Measurements from ENCODE around the gene COQ8B.
"Not testable (repeated sequence)": the region's sequence is repeated elsewhere in the genome, so short reads cannot be mapped to it uniquely, and the experiment has no call there.

The COQ8B gene

DNA sequence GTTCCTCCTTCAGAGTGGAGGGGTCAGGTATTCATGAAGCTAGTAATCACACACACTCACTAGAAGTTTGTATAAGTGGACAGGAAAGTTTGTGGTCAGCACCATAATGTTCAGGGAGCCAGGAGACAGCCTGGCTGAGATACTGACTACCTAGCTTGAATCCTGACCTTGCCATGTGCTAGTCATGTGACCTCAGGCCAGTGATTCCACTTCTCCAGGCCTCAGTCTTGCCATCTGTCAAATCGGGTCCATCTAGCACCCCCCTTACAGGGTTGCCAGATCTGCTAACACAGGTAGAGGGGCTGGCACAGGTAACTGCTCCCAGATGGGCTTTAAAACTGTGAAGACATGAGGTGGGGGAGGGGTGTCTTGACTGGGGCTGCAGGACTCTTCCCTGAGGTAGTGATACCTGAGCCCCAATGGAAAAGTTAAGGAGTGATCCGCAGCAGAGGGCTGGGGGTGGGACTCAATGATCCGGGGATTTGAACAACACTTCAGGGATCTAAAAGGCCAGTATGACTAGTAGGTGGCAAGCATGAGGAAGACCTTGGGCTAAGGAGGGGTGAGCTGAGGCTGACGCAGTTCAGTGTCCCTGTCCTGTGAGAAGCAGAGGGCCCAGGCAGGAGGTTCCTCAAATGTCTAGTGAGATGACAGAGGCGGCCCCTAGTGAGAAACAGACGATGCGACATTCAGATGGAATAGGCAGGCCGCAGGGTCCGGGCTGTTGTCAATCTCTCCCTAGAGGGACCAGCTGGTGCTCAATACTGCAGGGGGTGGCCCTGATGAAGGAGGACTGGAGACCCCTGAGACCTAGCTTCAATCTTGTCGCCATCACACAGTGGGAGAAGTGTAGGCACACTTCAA lies 25.1 kb upstream of the COQ8B start:
- DNase-seq: no peak

DNA sequence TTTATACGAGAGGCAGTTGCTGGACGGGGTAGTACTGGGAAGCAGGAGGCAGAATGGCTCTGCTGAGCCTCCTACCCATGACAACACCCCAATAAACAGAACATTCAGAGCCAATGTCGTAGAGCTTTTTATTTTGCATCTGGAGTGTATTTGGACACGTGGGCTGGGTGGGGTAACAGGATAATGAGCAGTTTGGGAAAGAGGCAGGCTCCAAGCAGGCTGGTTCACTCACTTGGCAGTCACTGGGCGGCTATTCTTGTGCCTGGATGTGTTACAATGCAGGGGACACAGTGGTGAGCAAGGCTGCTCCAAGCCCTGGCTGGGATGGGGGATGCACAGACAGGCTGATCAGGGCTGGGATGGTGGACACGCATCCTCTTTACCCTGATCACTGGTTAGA lies 24.1 kb upstream of the COQ8B start:
- no peak for DNase-seq

DNA sequence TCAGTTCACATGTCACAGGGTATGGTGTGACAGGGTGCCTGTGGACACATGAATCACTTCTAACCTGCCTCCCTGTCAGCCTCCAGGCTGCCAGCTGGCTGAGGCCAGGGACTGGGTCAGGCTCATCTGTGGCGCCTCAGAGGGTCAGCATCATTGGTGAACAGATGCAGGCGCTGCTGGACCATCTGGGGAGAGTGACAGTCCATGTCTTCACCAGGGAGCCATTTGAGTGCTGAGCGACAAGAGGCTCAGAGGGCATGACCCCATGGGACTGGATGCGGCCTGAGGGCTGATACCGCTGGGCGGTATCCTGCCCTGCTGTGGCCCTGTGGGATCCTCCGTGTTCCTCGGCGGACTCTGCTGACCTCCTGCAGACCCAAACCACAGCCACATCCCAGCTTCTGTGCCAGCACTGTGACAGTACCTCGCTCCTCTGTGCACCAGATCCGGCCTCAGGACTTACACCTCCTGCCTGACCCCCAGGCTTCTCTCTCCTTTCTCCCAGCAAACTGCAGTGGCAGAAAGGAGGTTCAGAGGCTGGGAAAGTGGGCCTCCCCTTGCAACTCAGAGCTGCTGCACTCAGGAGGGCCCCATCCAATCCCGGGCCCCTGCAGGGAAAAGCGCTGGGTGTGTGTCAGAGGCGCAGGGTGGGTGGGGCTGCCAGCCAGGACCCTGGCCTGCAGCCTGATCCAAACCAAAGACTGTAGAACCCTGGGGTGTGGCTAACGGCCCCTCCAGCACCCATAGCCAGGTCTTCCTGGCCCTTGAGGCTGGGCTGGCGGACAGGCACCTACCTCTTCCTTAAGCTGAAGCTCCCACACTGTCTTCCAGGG lies 23.4 kb upstream of the COQ8B start:
- no peak for DNase-seq

DNA sequence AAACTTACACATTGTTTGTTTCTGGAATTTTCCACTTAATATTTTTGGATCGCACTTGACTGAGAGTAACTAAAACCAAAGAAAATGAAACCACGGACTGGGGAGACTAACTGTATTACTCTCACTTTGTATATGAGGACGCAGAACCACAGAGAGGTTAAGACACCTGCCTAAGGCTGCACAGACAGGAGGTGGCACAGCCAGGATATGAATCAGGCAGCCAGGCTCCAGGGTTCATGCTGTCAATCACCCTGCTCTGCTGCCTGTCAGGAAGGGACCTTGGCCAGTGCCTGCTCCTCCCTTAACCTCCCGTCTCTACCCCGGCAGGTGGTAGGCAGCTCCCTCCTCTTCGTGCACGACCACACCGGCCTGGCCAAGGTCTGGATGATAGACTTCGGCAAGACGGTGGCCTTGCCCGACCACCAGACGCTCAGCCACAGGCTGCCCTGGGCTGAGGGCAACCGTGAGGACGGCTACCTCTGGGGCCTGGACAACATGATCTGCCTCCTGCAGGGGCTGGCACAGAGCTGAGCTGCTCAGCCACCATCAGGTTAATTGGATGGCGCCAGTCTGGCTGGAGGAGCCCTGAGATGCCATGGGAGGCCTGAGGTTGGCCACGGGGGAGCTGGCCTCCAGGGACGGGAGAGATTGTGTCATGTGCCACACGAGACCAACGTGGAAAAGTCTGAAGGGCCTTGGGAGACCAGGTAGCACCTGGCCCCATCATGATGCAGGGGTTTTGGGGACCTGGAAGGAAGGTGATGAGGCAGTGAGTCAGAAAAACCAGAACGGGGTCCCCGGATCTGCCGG lies 22.5 kb upstream of the COQ8B start:
- DNase-seq: no peak

DNA sequence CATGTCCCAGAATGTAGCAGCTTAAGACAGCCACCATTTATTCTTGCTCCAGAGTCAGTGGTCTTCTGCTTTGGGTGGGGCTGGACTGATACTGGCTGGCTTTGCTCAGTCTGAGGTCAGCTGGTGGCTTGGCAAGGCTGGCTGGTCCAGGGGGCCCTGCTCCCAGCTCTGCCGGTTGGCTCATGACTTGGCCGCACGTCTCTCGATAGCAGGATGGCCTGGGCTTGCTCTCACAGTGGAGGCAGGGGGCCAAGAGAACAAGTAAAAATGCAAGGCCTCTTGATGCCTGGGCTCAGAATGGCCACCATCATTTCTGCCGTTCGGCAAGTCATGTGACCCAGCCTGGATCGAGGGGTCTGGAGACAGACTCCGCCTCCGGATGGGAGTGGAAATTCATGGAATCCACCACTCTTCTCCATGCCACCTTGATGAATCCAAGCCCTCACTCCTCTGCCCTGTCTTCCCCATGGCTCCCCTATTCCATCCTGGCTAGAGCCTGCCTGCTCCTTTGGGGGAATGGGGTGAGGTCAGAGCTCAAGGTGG lies 20.5 kb upstream of the COQ8B start:
- no peak for DNase-seq

DNA sequence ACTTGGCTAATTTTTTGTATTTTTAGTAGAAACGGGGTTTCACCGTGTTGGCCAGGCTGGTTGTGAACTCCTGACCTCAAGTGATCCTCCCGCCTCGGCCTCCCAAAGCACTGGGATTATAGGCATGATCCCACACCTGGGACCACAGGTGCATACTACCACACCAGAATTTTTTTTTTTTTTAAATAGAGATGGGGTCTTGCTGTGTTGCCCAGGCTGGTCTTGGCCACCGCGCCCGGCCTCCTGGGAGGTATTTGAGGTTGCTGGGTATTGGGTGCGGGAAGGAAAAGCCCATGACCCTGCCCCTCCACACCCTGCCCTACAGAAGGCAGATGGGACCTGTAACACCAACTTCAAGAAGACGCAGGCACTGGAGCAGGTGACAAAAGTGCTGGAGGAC lies 20.0 kb upstream of the COQ8B start:
- no peak for DNase-seq

DNA sequence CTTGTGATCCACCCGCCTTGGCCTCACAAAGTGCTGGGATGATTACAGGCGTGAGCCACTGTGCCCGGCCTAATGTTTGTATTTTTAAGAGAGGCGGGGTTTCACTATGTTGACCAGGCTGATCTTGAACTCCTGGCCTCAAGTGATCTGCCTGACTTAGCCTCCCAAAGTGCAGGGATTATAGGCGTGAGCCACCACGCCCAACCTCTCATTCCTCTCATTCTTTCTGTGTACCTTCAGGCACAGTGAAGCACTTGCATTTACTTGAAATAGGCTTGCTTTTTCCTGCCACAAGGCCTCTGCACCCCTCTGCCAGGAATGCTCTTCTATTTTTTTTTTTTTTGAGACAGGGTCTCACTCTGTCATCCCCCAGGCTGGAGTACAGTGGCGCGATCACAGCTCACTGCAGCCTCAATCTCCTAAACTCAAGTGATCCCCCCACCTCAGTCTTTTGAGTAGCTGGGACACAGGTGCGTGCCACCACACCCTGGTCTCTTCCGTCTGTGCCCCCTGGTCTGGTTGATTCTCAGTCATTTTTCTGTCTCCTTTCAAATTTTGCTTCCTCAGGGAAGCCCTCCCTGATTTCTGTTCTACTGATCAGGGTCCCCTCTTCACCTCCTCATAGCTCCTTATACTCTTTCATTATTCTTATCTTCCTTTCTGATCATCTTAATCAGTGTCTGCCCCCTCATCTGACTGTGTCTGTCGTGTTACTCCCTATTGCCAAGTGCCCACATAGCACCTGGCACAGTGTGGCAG lies 18.5 kb upstream of the COQ8B start:
- DNase-seq: no peak

DNA sequence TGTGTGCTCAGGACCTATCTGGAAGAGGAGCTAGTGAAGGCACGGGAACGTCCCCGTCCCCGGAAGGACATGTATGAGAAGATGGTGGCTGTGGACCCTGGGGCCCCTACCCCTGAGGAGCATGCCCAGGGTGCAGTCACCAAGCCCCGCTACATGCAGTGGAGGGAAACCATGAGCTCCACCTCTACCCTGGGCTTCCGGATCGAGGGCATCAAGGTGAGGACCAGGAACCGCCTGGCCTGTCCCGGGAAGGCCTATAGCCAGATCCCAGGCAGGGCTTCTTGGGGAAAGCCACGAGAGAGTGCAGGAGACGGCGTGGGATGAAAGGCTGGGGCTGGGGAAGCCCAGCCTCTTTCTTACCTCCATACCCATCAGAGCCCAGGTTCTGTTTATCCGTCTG lies 16.5 kb upstream of the COQ8B start:
- DNase-seq: no peak

DNA sequence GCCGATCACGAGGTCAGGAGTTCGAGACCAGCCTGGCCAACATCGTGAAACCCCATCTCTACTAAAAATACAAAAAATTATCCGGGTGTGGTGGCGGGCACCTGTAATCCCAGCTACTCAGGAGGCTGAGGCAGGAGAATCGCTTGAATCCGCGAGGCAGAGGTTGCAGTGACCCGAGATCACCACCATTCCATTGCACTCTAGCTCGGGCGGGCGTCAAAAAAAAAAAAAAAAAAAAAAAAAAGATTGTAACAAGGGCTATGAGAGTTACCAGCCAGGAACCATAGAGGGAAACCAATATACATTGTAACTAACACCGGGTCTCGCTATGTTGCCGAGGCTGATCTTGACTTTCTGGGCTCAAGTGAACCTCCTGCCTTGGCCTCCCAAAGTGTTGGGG lies 15.6 kb upstream of the COQ8B start:
- not testable (repeated sequence) for DNase-seq

DNA sequence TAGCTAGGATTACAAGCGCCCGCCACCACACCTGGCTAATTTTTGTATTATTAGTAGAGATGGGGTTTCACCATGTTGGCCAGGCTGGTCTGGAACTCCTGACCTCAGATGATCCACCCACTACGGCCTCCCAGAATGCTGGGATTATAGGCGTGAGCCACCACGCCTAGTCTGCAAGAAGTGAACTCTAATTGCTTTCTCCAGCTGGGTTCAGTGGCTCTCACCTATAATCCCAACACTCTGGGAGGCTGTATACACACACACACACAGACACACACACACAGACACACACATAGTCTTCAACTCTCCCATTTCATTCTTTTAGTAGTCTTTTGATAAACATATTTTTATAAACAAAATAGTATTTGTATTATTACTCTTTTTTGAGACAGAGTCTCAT lies 13.4 kb upstream of the COQ8B start:
- not testable (repeated sequence) for DNase-seq

DNA sequence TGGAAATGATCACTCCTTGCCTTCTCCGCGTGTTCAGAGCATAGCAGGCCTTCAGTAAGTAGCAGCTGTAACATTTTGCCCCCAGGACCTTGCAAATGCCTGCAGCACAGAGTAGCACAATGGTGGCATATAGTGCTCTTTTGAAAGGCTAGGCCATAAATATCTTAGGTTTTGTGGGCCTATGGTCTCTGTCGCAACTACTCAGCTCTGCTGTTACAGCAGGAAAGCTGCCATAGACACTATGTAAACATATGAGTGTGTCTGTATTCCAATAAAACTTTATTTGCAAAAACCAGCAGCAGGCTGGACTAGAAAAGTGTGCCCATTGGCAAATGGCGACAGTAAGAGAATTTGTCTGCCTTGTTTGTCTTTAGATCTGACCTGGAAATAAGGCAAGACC lies 9.6 kb upstream of the COQ8B start:
- DNase-seq: no peak

DNA sequence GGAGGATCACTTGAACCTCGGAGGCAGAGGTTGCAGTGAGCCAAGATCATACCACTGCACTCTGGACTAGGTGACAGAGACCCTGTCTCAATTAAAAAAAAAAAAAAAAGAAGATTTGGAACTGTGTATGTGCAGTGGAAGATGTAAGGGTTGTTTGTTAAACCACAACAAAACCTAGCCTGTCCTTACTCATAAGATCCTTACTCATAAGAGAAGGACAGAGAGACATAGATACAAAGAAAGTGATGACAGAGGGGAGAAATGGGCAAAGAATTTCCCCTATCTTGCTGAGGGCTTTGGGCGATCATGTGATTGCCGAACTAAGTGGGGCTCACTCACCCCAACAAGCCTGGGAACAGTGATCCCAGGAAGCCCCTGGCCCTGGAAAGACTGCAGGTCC lies 8.2 kb upstream of the COQ8B start:
- no peak for DNase-seq

DNA sequence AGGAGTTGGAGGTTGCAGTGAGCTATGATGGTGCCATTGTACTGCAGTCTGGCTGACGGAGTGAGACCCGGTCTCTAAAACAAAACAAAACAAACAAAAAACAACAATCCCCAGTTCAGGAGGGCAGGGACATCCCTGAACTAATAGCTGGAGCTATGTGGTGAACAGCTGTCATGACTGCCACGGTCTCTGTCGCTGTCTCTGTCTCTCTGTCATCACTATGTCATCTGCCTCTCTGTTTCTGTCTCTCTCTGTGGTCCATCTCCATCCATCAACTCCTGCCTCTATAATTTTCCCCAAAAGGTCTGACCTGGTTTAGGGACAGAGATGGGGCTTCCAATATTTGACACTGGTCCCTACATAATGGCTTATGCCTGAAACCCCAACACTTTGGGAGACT lies 7.6 kb upstream of the COQ8B start:
- no peak for DNase-seq

DNA sequence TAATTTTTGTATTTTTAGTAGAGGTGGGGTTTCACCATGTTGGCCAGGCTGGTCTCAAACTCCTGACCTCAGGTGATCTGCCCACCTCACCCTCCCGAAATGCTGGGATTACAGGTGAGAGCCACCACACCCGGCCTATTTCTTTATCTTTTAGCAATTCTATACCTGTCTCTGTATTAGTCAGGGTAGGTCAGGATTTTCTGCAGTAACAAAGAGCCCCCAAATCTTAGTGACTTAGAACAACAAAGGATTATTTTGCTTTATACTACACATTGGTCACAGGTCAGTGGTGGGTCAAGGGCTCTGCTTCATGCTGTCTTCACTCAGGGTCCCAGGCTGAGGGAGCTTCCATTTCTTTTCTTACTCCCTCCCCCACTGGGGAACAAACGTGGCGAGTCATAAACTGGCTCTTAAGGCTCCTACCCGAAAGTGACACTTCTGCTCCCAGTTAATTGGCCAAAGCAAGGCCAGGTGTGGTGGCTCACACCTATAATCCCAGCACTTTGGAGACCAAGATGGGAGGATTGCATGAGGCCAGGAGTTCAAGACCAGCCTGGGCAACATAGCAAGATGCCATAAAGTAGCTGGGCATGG lies 7.1 kb upstream of the COQ8B start:
- no peak for DNase-seq

DNA sequence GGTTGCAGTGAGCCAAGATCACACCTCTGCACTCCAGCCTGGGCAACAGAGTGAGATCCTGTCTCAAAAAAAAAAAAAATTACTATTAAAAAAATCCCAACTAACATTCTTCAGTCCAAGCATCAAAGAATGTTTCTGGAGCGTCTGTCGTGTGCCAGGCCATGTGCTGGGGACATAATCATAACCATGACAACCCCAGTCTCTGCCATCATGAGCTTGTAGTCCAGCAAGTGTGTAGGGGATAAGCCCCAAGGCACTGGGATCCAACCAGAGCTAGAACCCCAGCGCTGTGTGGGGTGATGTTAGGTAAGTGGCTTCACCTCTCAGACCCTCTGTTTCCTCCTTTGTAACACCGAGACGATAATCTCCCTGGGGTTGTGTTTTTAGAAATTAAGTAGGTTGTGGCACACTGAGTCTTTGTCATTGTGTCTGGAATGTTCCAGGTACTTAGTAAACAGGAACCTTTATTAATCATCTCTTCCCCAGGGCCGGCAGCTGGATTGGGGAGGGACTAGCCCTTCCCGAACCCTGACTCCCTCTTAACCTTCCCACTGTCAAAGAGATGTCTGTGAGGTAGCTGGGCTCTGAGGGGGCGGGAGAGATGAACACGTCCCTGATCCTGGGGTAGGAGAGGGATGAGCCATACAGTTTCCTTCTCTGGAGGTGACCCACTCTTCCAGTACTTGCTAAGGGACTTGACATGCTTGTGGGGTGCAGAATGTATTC lies 5.4 kb upstream of the COQ8B start:
- no peak for DNase-seq

DNA sequence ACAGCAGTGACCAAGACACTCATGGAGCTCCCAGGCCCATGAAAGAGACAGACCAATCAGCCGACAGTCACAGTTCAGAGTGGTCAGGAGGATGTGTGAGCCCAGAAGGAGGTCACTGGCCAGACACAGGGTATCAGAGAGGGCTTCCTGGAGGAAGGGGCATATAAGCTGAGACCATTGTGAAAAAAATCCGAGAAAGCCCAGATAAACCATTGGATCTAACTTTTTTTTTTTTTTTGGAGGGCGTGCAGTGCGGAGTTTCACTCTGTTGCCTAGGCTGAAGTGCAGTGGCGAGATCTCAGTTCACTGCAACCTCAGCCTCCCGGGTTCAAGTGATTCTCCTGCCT lies 4.4 kb upstream of the COQ8B start:
- DNase-seq: no peak

DNA sequence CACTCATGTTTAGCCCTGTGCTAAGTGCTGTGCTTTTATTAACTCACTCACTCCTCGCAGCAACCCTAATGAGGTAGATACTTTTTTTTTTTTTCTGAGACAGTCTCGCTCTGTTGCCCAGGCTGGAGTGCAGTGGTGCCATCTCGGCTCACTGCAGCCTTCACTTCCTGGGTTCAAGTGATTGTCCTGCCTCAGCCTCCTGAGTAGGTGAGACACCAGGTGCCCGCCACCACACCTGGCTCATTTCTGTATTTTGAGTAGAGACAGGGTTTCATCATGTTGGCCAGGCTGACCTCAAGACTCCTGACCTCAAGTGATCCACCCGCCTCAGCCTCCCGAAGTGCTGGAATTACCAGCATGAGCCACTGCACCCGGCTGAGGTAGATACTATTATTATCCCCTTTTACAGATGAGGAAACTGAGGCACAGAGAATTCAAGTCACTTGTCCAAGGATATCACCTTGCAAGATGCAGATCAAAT lies 2.8 kb upstream of the COQ8B start:
- no peak for DNase-seq

DNA sequence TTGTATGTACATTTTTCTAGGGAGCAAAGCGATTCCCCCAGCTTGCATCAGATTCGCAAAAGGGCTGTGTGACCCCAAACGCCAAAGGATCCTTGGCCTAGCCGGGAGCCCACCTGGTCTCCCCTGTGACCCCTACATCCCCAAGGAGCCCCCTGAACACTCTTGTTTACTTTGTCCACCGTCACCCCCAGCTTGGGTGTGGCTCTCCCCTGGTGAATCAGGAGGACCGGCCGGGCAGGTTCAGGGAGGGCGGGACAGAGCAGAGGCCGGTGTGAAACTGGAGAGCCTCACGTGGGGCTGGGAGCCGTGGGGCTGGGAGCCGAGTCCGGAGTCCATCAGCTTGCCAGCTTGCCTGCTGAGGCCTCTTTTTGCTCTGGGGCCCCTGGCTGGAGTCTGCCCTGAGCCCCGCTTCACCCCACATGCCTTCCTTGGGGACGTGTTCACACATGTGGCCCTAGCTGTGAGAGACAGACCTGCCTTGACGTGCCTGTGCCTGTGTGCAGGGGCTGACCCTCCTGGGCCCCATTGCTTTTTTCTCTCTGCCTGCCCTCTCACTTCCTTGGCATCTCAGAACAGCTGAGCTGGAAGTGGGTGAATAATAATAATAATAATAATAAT lies 2.2 kb upstream of the COQ8B start:
- DNase-seq: peak; percentile 56

DNA sequence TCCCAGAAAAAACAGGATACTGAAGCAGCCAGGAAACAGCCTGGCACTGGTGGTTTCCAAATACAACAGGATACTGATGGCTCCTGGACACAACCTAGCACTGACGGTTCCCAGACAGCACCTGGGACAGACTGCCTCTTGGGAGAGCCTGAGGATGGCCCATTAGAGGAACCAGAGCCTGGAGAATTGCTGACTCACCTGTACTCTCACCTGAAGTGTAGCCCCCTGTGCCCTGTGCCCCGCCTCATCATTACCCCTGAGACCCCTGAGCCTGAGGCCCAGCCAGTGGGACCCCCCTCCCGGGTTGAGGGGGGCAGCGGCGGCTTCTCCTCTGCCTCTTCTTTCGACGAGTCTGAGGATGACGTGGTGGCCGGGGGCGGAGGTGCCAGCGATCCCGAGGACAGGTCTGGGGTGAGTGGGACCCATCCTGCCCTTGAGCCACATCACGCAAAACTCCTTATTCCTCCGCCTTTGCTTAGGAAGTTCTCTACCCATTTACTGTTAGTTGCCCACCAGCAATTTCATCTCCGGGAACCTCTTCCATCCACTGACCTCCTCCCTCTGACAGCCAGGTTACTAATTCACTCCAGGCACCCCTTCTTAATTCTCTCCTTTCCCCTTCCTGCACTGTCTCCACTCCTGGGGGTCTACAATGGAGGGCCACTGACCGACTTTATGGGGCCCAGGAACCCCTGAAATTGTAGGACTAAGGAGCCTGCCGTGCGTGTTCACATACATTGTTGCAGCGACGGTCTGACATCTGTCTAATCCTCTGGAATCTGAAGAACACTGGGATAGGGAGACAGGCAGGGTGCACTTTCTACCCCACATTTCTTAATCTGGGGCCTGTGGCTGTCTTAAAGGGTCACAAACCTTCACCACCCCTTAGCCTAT lies 1.4 kb upstream of the COQ8B start:
- peak; percentile 10 for DNase-seq

Data from NCI-H510A treated with DMSO at 0.1 percent for 48 hours (cell line).